ENCODE data around the gene TNFRSF18.

TNFRSF18 gene

GRCh38 chr1:1245817-1246576 is 39.6 kb upstream of the TNFRSF18 start:
- peaks cover 21% of the 10 kb centered on the region for H3K27me3 ChIP-seq (ENCODE audit: control insufficient read depth, insufficient read depth, low read length)

GRCh38 chr1:1245178-1245816 is 38.9 kb upstream of the TNFRSF18 start:
- Histone ChIP-seq H3K4me1 (ENCODE audit: control insufficient read depth, insufficient read depth, low read length) (peaks cover 7% of the 10 kb centered on the region; the same call in 1 of the 2 replicates), H3K27ac (ENCODE audit: low read depth, low read length) (no peak overlapping the region), H3K36me3 (ENCODE audit: control insufficient read depth, insufficient read depth, low read length) (no peaks in the 10 kb centered on the region), H3K27me3 (ENCODE audit: control insufficient read depth, insufficient read depth, low read length) (peaks cover 21% of the 10 kb centered on the region), H3K4me3 (ENCODE audit: low read depth, low read length) (no peak overlapping the region), H3K9me3 (ENCODE audit: control insufficient read depth, insufficient read depth, low read depth, low read length) (no peaks in the 10 kb centered on the region), H3K9ac (ENCODE audit: low read length) (no peak overlapping the region)

More at GRCh38 chr1:1245817-1246576, 39.6 kb upstream of the TNFRSF18 start:
- H3K36me3 ChIP-seq (ENCODE audit: control insufficient read depth, insufficient read depth, low read length) = no peaks in the 10 kb centered on the region
- peak overlapping the region; percentile 48 for H3K9ac ChIP-seq (ENCODE audit: low read length)
- peak overlapping the region; percentile 39 for H3K4me3 ChIP-seq (ENCODE audit: low read depth, low read length)
- no peak overlapping the region for H3K27ac ChIP-seq (ENCODE audit: low read depth, low read length)
- no peaks in the 10 kb centered on the region for H3K9me3 ChIP-seq (ENCODE audit: control insufficient read depth, insufficient read depth, low read depth, low read length)
- peaks cover 7% of the 10 kb centered on the region; the same call in 1 of the 2 replicates for H3K4me1 ChIP-seq (ENCODE audit: control insufficient read depth, insufficient read depth, low read length)

- Histone ChIP-seq H3K36me3 (ENCODE audit: control insufficient read depth, insufficient read depth, low read length) (no peaks in the 10 kb centered on the region), H3K9ac (ENCODE audit: low read length) (no peak overlapping the region), H3K27me3 (ENCODE audit: control insufficient read depth, insufficient read depth, low read length) (peaks cover 21% of the 10 kb centered on the region), H3K27ac (ENCODE audit: low read depth, low read length) (no peak overlapping the region), H3K4me3 (ENCODE audit: low read depth, low read length) (no peak overlapping the region), H3K4me1 (ENCODE audit: control insufficient read depth, insufficient read depth, low read length) (peaks cover 7% of the 10 kb centered on the region; the same call in 1 of the 2 replicates), H3K9me3 (ENCODE audit: control insufficient read depth, insufficient read depth, low read depth, low read length) (no peaks in the 10 kb centered on the region)
These were observed 37.9 kb upstream of the TNFRSF18 start for GRCh38 chr1:1244192-1244811.

GRCh38 chr1:1243807-1244191 is 37.4 kb upstream of the TNFRSF18 start:
- Histone ChIP-seq H3K4me3 (ENCODE audit: low read depth, low read length) (no peak overlapping the region), H3K27me3 (ENCODE audit: control insufficient read depth, insufficient read depth, low read length) (peaks cover 21% of the 10 kb centered on the region), H3K36me3 (ENCODE audit: control insufficient read depth, insufficient read depth, low read length) (no peaks in the 10 kb centered on the region), H3K9ac (ENCODE audit: low read length) (no peak overlapping the region), H3K27ac (ENCODE audit: low read depth, low read length) (no peak overlapping the region), H3K4me1 (ENCODE audit: control insufficient read depth, insufficient read depth, low read length) (peaks cover 7% of the 10 kb centered on the region; the same call in 1 of the 2 replicates), H3K9me3 (ENCODE audit: control insufficient read depth, insufficient read depth, low read depth, low read length) (no peaks in the 10 kb centered on the region)

GRCh38 chr1:1243266-1243660 is 36.9 kb upstream of the TNFRSF18 start:
- no peak overlapping the region for H3K4me3 ChIP-seq (ENCODE audit: low read depth, low read length)
- H3K9me3 ChIP-seq (ENCODE audit: control insufficient read depth, insufficient read depth, low read depth, low read length) = no peaks in the 10 kb centered on the region
- H3K9ac ChIP-seq (ENCODE audit: low read length) = no peak overlapping the region
- no peak overlapping the region for H3K27ac ChIP-seq (ENCODE audit: low read depth, low read length)
- H3K36me3 ChIP-seq (ENCODE audit: control insufficient read depth, insufficient read depth, low read length) = no peaks in the 10 kb centered on the region
- H3K27me3 ChIP-seq (ENCODE audit: control insufficient read depth, insufficient read depth, low read length) = peaks cover 21% of the 10 kb centered on the region
- peaks cover 9% of the 10 kb centered on the region; the same call in 1 of the 2 replicates for H3K4me1 ChIP-seq (ENCODE audit: control insufficient read depth, insufficient read depth, low read length)

- peaks cover 12% of the 10 kb centered on the region; the same call in 1 of the 2 replicates for H3K4me1 ChIP-seq (ENCODE audit: control insufficient read depth, insufficient read depth, low read length)
- H3K9ac ChIP-seq (ENCODE audit: low read length) = no peak overlapping the region
- peaks cover 19% of the 10 kb centered on the region for H3K27me3 ChIP-seq (ENCODE audit: control insufficient read depth, insufficient read depth, low read length)
- no peak overlapping the region for H3K4me3 ChIP-seq (ENCODE audit: low read depth, low read length)
- H3K27ac ChIP-seq (ENCODE audit: low read depth, low read length) = no peak overlapping the region
- no peaks in the 10 kb centered on the region for H3K36me3 ChIP-seq (ENCODE audit: control insufficient read depth, insufficient read depth, low read length)
- H3K9me3 ChIP-seq (ENCODE audit: control insufficient read depth, insufficient read depth, low read depth, low read length) = no peaks in the 10 kb centered on the region
These were observed 36.3 kb upstream of the TNFRSF18 start for GRCh38 chr1:1242461-1243265.

GRCh38 chr1:1241588-1242219 is 35.3 kb upstream of the TNFRSF18 start:
- no peak overlapping the region for H3K9ac ChIP-seq (ENCODE audit: low read length)
- no peak overlapping the region for H3K4me3 ChIP-seq (ENCODE audit: low read depth, low read length)
- H3K27me3 ChIP-seq (ENCODE audit: control insufficient read depth, insufficient read depth, low read length) = peaks cover 10% of the 10 kb centered on the region
- peaks cover 21% of the 10 kb centered on the region; the same call in 1 of the 2 replicates for H3K4me1 ChIP-seq (ENCODE audit: control insufficient read depth, insufficient read depth, low read length)
- H3K9me3 ChIP-seq (ENCODE audit: control insufficient read depth, insufficient read depth, low read depth, low read length) = no peaks in the 10 kb centered on the region
- no peaks in the 10 kb centered on the region for H3K36me3 ChIP-seq (ENCODE audit: control insufficient read depth, insufficient read depth, low read length)
- no peak overlapping the region for H3K27ac ChIP-seq (ENCODE audit: low read depth, low read length)

GRCh38 chr1:1240822-1241587 is 34.6 kb upstream of the TNFRSF18 start:
- Histone ChIP-seq H3K27ac (ENCODE audit: low read depth, low read length) (no peak overlapping the region), H3K27me3 (ENCODE audit: control insufficient read depth, insufficient read depth, low read length) (peaks cover 3% of the 10 kb centered on the region; the same call in 1 of the 2 replicates), H3K4me1 (ENCODE audit: control insufficient read depth, insufficient read depth, low read length) (peaks cover 18% of the 10 kb centered on the region; the same call in 1 of the 2 replicates), H3K36me3 (ENCODE audit: control insufficient read depth, insufficient read depth, low read length) (no peaks in the 10 kb centered on the region), H3K9ac (ENCODE audit: low read length) (no peak overlapping the region), H3K9me3 (ENCODE audit: control insufficient read depth, insufficient read depth, low read depth, low read length) (no peaks in the 10 kb centered on the region), H3K4me3 (ENCODE audit: low read depth, low read length) (no peak overlapping the region)

GRCh38 chr1:1240348-1240732 is 33.9 kb upstream of the TNFRSF18 start:
- H3K27ac ChIP-seq (ENCODE audit: low read depth, low read length) = no peak overlapping the region
- no peak overlapping the region for H3K9ac ChIP-seq (ENCODE audit: low read length)
- H3K4me3 ChIP-seq (ENCODE audit: low read depth, low read length) = no peak overlapping the region
- no peaks in the 10 kb centered on the region for H3K9me3 ChIP-seq (ENCODE audit: control insufficient read depth, insufficient read depth, low read depth, low read length)
- H3K4me1 ChIP-seq (ENCODE audit: control insufficient read depth, insufficient read depth, low read length) = peaks cover 14% of the 10 kb centered on the region; the same call in 1 of the 2 replicates
- no peaks in the 10 kb centered on the region for H3K27me3 ChIP-seq (ENCODE audit: control insufficient read depth, insufficient read depth, low read length)
- no peaks in the 10 kb centered on the region for H3K36me3 ChIP-seq (ENCODE audit: control insufficient read depth, insufficient read depth, low read length)

All from HUES6 (cell line).